ENCODE results near the gene LRRC8B. TPM values are rescaled to one million over a fixed set of nuclear protein-coding genes. Genes with fewer than 3 reads are reported as not detected.

Gene LRRC8B
- total and polyA plus RNA-seq, 2 donors (not counting 1 experiment from before 2014, with no cell fraction given) = 0.83 to 2.8 TPM

GRCh38 chr1:89527750-89528381, 3.2 kb downstream of the LRRC8B start:
- no peaks in the 10 kb centered on the region for H4K20me1 ChIP-seq (ENCODE audit: control insufficient read depth, extremely low read depth, insufficient read depth, low read length)
- no peaks in the 10 kb centered on the region for H3K79me2 ChIP-seq (ENCODE audit: control insufficient read depth, insufficient read depth, low read length)
- no peak for DNase-seq (ENCODE audit: low read depth in 2 of 2)
- peaks cover 2% of the 10 kb centered on the region for H3K4me1 ChIP-seq (ENCODE audit: control insufficient read depth, extremely low read depth, insufficient read depth, low read length)
- no peak overlapping the region for H3K4me2 ChIP-seq (ENCODE audit: extremely low read depth, insufficient read depth, low read length)
- H3K27me3 ChIP-seq (ENCODE audit: control insufficient read depth, insufficient read depth, low read length) = no peaks in the 10 kb centered on the region
- no peaks in the 10 kb centered on the region for H3K36me3 ChIP-seq (ENCODE audit: control insufficient read depth, insufficient read depth, low read length)
- H3K27ac ChIP-seq (ENCODE audit: insufficient read depth, low read length) = no peak overlapping the region
- no peak overlapping the region for H3K4me3 ChIP-seq (replicated peaks in 1 of 4; ENCODE audit: control extremely low read depth in 1 of 4, insufficient read depth in 1 of 4, low read depth in 3 of 4, low read length in 4 of 4)
- no peaks in the 10 kb centered on the region for H3K9me3 ChIP-seq (ENCODE audit: control insufficient read depth, insufficient read depth, low read depth, low read length)
- no peak overlapping the region for H3K9ac ChIP-seq (ENCODE audit: insufficient read depth, low read length)
- no peak overlapping the region for H2AFZ ChIP-seq (ENCODE audit: low read length)
- TF ChIP-seq EZH2 (IDR thresholded peaks at IDR 0.05; ENCODE audit: low read length, missing control alignments) (no peak), CTCF (conservative IDR thresholded peaks at IDR 0.05 in 1 of 2, IDR thresholded peaks at IDR 0.05 in 1 of 2; ENCODE audit: low read depth in 1 of 2, low read length in 2 of 2) (no peak)

GRCh38 chr1:89528382-89528780, 3.8 kb downstream of the LRRC8B start:
- TF ChIP-seq EZH2 (IDR thresholded peaks at IDR 0.05; ENCODE audit: low read length, missing control alignments) (no peak), CTCF (conservative IDR thresholded peaks at IDR 0.05 in 1 of 2, IDR thresholded peaks at IDR 0.05 in 1 of 2; ENCODE audit: low read depth in 1 of 2, low read length in 2 of 2) (no peak)
- H3K4me3 ChIP-seq (replicated peaks in 1 of 4; ENCODE audit: control extremely low read depth in 1 of 4, insufficient read depth in 1 of 4, low read depth in 3 of 4, low read length in 4 of 4) = no peak overlapping the region
- no peaks in the 10 kb centered on the region for H4K20me1 ChIP-seq (ENCODE audit: control insufficient read depth, extremely low read depth, insufficient read depth, low read length)
- H3K4me1 ChIP-seq (ENCODE audit: control insufficient read depth, extremely low read depth, insufficient read depth, low read length) = peaks cover 2% of the 10 kb centered on the region
- H3K79me2 ChIP-seq (ENCODE audit: control insufficient read depth, insufficient read depth, low read length) = no peaks in the 10 kb centered on the region
- no peak overlapping the region for H2AFZ ChIP-seq (ENCODE audit: low read length)
- H3K36me3 ChIP-seq (ENCODE audit: control insufficient read depth, insufficient read depth, low read length) = no peaks in the 10 kb centered on the region
- H3K9ac ChIP-seq (ENCODE audit: insufficient read depth, low read length) = no peak overlapping the region
- no peaks in the 10 kb centered on the region for H3K9me3 ChIP-seq (ENCODE audit: control insufficient read depth, insufficient read depth, low read depth, low read length)
- DNase-seq (ENCODE audit: low read depth in 2 of 2) = no peak
- H3K27ac ChIP-seq (ENCODE audit: insufficient read depth, low read length) = no peak overlapping the region
- no peaks in the 10 kb centered on the region for H3K27me3 ChIP-seq (ENCODE audit: control insufficient read depth, insufficient read depth, low read length)
- no peak overlapping the region for H3K4me2 ChIP-seq (ENCODE audit: extremely low read depth, insufficient read depth, low read length)

- Histone ChIP-seq H3K4me3 (replicated peaks in 1 of 4; ENCODE audit: control extremely low read depth in 1 of 4, insufficient read depth in 1 of 4, low read depth in 3 of 4, low read length in 4 of 4) (no peak overlapping the region), H3K9me3 (ENCODE audit: control insufficient read depth, insufficient read depth, low read depth, low read length) (no peaks in the 10 kb centered on the region), H3K4me1 (ENCODE audit: control insufficient read depth, extremely low read depth, insufficient read depth, low read length) (peaks cover 1% of the 10 kb centered on the region), H4K20me1 (ENCODE audit: control insufficient read depth, extremely low read depth, insufficient read depth, low read length) (no peaks in the 10 kb centered on the region), H2AFZ (ENCODE audit: low read length) (no peak overlapping the region), H3K4me2 (ENCODE audit: extremely low read depth, insufficient read depth, low read length) (no peak overlapping the region), H3K36me3 (ENCODE audit: control insufficient read depth, insufficient read depth, low read length) (no peaks in the 10 kb centered on the region), H3K27ac (ENCODE audit: insufficient read depth, low read length) (no peak overlapping the region), H3K27me3 (ENCODE audit: control insufficient read depth, insufficient read depth, low read length) (no peaks in the 10 kb centered on the region), H3K79me2 (ENCODE audit: control insufficient read depth, insufficient read depth, low read length) (no peaks in the 10 kb centered on the region), H3K9ac (ENCODE audit: insufficient read depth, low read length) (no peak overlapping the region)
- TF ChIP-seq EZH2 (IDR thresholded peaks at IDR 0.05; ENCODE audit: low read length, missing control alignments) = no peak
- TF ChIP-seq CTCF (conservative IDR thresholded peaks at IDR 0.05 in 1 of 2, IDR thresholded peaks at IDR 0.05 in 1 of 2; ENCODE audit: low read depth in 1 of 2, low read length in 2 of 2) = no peak
- DNase-seq (ENCODE audit: low read depth in 2 of 2) = no peak
Measured at GRCh38 chr1:89529196-89529595, 4.6 kb downstream of the LRRC8B start.

Measured in fibroblast of lung (primary cell).